ENCODE data around the gene CDKN2AIPNL. TPM values are rescaled to one million over a fixed set of nuclear protein-coding genes. Genes with fewer than 3 reads are reported as not detected.

Gene CDKN2AIPNL
- total and polyA plus RNA-seq, 2 of the 13 experiments (the other 11 are each of a cell fraction or from before 2014, with no cell fraction given), result 17.4 to 46.5 TPM

DNA sequence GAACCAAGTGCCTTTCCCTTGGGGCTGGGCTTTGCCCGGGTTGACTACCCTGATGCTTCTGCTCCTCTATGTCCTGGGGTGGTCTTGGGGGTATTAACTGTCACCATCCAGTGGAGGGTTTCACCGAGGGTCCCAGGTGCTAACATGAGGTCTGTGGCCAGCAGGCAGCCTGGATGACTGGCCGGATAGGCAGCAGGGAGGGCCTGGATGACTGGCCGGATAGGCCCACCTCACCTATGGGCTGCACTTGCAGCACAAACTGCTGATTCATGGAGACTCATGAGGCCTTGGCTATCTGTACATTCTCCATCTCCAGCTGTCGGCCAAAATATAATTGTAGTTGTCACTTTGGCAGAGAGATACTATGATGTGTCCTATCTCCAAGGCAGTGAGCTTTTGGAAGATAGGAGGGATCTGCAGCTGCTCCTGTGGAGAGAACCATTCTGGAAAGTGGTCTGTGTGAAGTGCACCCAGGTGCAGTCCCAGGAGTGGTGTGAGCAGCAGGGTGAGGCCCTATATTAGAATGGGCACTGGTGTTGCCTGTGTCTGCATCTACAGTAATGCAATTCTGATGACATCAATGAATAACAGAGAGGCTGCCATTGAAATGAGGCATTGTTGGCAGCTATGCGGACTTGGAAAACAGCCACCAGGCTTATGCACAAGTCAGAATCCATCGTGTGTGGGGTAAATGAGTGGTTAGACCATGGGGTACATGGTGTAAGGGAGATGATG is 26.3 kb upstream of the CDKN2AIPNL start:
- no peaks in the 10 kb centered on the region for H3K36me3 ChIP-seq (replicated peaks in 1 of 2; ENCODE audit: control insufficient read depth in 1 of 2, insufficient read depth in 2 of 2, low read length in 2 of 2)
- POLR2A ChIA-PET, result interaction anchor here (1.3 to 2.9 kb wide), 4 partner anchors 22 to 89 kb away, joined by 4 to 31 read pairs (median 20); no protein-coding TSS in a partner anchor
- CTCF ChIA-PET (ENCODE audit: low intra/inter-chr PET ratio, low total read pairs), result no interaction called here
- peak overlapping the region; percentile 47 for H3K27ac ChIP-seq (ENCODE audit: extremely low read length, insufficient read depth, low read length)
- peaks cover under 1 to 1% of the 10 kb centered on the region in 2 experiments; a peak in 2 of 5 replicates for H3K27me3 ChIP-seq (ENCODE audit: control insufficient read depth in 1 of 2, insufficient read depth in 2 of 2, low read length in 2 of 2)
- in situ Hi-C loops (cut with HindIII; ENCODE audit: extremely low pct_ligation_motif_present, low pct_unique_long_range_greater_than_20kb), result no loop called here
- H3K79me2 ChIP-seq (ENCODE audit: insufficient read depth, low read length), result no peaks in the 10 kb centered on the region
- H3K4me1 ChIP-seq (ENCODE audit: insufficient read depth, low read length), result peaks cover 64% of the 10 kb centered on the region
- peak overlapping the region; percentile 57 for H3K9ac ChIP-seq (ENCODE audit: insufficient read depth, low read depth, low read length)
- peak overlapping the region in 2 of 3 experiments; percentile 45 to 72; a peak in 2 of 6 replicates for H3K4me3 ChIP-seq (replicated peaks in 1 of 3; ENCODE audit: insufficient read depth in 1 of 3, low read depth in 2 of 3, low read length in 3 of 3)
- intact Hi-C loops (cut with micrococcal nuclease; ENCODE audit: unreplicated experiment), result loop anchor here (2.0 kb wide), 1 partner anchor 87 kb away; the partner anchor contains the start of gene JADE2
- BruUV-seq (replicated peaks), result no TSS peak
- WGBS (ENCODE audit: low lambda C conversion rate), result 7% methylated on average over 3 of the region's 7 CpGs
- no peak for FAIRE-seq
- TF ChIP-seq ZNF251 (CRISPR knock-in tag; IDR thresholded peaks at IDR 0.05) (no peak), SRSF9 (IDR thresholded peaks at IDR 0.05; ENCODE audit: borderline replicate concordance, insufficient read depth, low read depth, low read length, poor library complexity, severe bottlenecking) (no peak), ZNF12 (CRISPR knock-in tag; IDR thresholded peaks at IDR 0.05) (no peak), ZSCAN31 (CRISPR knock-in tag; IDR thresholded peaks at IDR 0.05; ENCODE audit: low read depth) (0 out of 2 replicates have a peak, but pooled peaks have one; percentile 23), NFE2 (CRISPR knock-in tag; IDR thresholded peaks at IDR 0.05) (peak; percentile 46; the same call in 1 of the 2 replicates), PHF8 (CRISPR knock-in tag; IDR thresholded peaks at IDR 0.05) (0 out of 2 replicates have a peak, but pooled peaks have one; percentile 18), MAFK (conservative IDR thresholded peaks at IDR 0.05 in 1 of 2, IDR thresholded peaks at IDR 0.05 in 1 of 2; ENCODE audit: low read length in 2 of 2) (peak; percentile 72 to 84; a peak in 3 of 4 replicates), POLR2AphosphoS2 (IDR thresholded peaks at IDR 0.05; ENCODE audit: low read depth, low read length) (no peak), ZNF333 (CRISPR knock-in tag; IDR thresholded peaks at IDR 0.05; ENCODE audit: borderline replicate concordance) (no peak), MAFG (CRISPR knock-in tag; IDR thresholded peaks at IDR 0.05) (0 out of 2 replicates have a peak, but pooled peaks have one; percentile 54), NFE2L2 (IDR thresholded peaks at IDR 0.05; ENCODE audit: low read length) (peak; percentile 66), HNF4A (CRISPR knock-in tag; IDR thresholded peaks at IDR 0.05) (no peak), MAFF (IDR thresholded peaks at IDR 0.05; ENCODE audit: low read depth, low read length) (peak; percentile 48), ZNF543 (CRISPR knock-in tag; IDR thresholded peaks at IDR 0.05) (0 out of 2 replicates have a peak, but pooled peaks have one; percentile 27), CCDC6 (CRISPR knock-in tag; IDR thresholded peaks at IDR 0.05) (no peak), ZFY (CRISPR knock-in tag; IDR thresholded peaks at IDR 0.05) (peak; percentile 3), ZNF788 (CRISPR knock-in tag; IDR thresholded peaks at IDR 0.05; ENCODE audit: borderline replicate concordance) (peak; percentile 58; the same call in 1 of the 2 replicates), ZNF777 (CRISPR knock-in tag; IDR thresholded peaks at IDR 0.05) (no peak), ZFX (CRISPR knock-in tag; IDR thresholded peaks at IDR 0.05; ENCODE audit: low read depth) (peak; percentile 45), GABPA (IDR thresholded peaks at IDR 0.05; ENCODE audit: low read depth, low read length) (no peak), GABPA (CRISPR knock-in tag; IDR thresholded peaks at IDR 0.05; ENCODE audit: low read depth) (no peak), TAF1 (CRISPR knock-in tag; IDR thresholded peaks at IDR 0.05) (0 out of 2 replicates have a peak, but pooled peaks have one; percentile 14), KDM6A (CRISPR knock-in tag; IDR thresholded peaks at IDR 0.05; ENCODE audit: low read depth) (no peak)
- TF ChIP-seq, protein P1, sequence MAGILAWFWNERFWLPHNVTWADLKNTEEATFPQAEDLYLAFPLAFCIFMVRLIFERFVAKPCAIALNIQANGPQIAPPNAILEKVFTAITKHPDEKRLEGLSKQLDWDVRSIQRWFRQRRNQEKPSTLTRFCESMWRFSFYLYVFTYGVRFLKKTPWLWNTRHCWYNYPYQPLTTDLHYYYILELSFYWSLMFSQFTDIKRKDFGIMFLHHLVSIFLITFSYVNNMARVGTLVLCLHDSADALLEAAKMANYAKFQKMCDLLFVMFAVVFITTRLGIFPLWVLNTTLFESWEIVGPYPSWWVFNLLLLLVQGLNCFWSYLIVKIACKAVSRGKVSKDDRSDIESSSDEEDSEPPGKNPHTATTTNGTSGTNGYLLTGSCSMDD (CRISPR knock-in tag; IDR thresholded peaks at IDR 0.05), result no peak
- TF ChIP-seq, protein P2, sequence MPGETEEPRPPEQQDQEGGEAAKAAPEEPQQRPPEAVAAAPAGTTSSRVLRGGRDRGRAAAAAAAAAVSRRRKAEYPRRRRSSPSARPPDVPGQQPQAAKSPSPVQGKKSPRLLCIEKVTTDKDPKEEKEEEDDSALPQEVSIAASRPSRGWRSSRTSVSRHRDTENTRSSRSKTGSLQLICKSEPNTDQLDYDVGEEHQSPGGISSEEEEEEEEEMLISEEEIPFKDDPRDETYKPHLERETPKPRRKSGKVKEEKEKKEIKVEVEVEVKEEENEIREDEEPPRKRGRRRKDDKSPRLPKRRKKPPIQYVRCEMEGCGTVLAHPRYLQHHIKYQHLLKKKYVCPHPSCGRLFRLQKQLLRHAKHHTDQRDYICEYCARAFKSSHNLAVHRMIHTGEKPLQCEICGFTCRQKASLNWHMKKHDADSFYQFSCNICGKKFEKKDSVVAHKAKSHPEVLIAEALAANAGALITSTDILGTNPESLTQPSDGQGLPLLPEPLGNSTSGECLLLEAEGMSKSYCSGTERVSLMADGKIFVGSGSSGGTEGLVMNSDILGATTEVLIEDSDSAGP (CRISPR knock-in tag; IDR thresholded peaks at IDR 0.05; ENCODE audit: borderline replicate concordance), result no peak
- ATAC-seq, result peak; percentile 60
- no peaks in the 10 kb centered on the region for H3K9me3 ChIP-seq (ENCODE audit: low read length)
- H2AFZ ChIP-seq (ENCODE audit: low read length), result no peak overlapping the region
- no peaks in the 10 kb centered on the region for H4K20me1 ChIP-seq (ENCODE audit: insufficient read depth, low read length)
- H3K4me2 ChIP-seq (ENCODE audit: low read depth, low read length), result peak overlapping the region; percentile 96
- DNase-seq (ENCODE audit: low spot score), result no peak

Measured in HepG2 (cell line).